HG02885 (cell line): ENCODE measurements around the gene PCSK6.

Source experiments
- ATAC-seq: cut with Tn5 transposase; IDR thresholded peaks from one replicate; pipeline ENCODE4 v1.9.1; 2021; ENCODE audit warnings: mild to moderate bottlenecking; ENCODE audit not compliant: unreplicated experiment, poor library complexity

Gene PCSK6

GRCh38 chr15:101523560-101523940, 34.0 kb upstream of the PCSK6 start:
- no peak for ATAC-seq

GRCh38 chr15:101522621-101523559, 33.4 kb upstream of the PCSK6 start:
- ATAC-seq, result no peak

GRCh38 chr15:101522091-101522490, 32.6 kb upstream of the PCSK6 start:
- ATAC-seq, result no peak

DNA sequence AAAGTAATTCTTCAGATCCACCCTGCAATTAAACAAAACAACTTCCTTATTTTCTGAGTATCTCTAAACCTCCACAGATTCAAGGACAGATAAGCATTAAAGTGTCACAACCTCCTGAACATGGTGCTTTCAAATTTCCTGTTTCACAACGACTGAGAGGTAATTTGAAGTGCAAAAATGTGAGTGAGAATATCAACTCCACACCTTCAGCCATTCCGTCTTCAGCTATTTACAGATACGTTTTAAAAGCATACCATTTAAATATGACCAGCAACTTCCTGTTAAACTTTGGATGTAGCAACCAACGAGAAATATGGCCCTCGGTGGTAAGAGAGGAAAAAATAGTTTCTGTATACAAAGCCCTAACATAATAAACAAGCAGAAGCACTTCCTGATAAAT, 32.1 kb upstream of the PCSK6 start:
- no peak for ATAC-seq

GRCh38 chr15:101521069-101521468, 31.6 kb upstream of the PCSK6 start:
- no peak for ATAC-seq

DNA sequence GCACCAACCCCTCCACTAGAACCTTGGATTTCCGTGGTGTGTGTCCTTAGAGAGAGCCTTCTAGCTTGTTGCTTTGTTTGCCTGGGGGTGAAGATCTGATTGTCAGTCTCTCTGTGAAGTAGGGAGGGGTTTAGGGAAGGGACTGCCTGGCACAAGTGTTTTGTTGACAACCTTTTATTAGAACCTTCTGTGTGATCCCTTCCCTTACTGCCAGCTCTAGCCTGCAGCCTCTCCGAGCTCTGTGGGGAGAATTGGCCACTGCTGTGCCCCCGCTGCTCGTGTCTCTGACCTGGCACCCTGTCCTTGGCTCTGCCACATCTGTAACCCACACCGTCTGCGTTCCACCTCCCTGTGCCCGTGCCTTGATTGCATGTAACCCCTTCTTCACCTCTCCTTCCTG, 30.9 kb upstream of the PCSK6 start:
- ATAC-seq, result no peak

GRCh38 chr15:101517504-101517903, 28.0 kb upstream of the PCSK6 start:
- ATAC-seq, result no peak

GRCh38 chr15:101514318-101514717, 24.8 kb upstream of the PCSK6 start:
- ATAC-seq, result no peak

GRCh38 chr15:101511717-101512116, 22.2 kb upstream of the PCSK6 start:
- ATAC-seq, result no peak

DNA sequence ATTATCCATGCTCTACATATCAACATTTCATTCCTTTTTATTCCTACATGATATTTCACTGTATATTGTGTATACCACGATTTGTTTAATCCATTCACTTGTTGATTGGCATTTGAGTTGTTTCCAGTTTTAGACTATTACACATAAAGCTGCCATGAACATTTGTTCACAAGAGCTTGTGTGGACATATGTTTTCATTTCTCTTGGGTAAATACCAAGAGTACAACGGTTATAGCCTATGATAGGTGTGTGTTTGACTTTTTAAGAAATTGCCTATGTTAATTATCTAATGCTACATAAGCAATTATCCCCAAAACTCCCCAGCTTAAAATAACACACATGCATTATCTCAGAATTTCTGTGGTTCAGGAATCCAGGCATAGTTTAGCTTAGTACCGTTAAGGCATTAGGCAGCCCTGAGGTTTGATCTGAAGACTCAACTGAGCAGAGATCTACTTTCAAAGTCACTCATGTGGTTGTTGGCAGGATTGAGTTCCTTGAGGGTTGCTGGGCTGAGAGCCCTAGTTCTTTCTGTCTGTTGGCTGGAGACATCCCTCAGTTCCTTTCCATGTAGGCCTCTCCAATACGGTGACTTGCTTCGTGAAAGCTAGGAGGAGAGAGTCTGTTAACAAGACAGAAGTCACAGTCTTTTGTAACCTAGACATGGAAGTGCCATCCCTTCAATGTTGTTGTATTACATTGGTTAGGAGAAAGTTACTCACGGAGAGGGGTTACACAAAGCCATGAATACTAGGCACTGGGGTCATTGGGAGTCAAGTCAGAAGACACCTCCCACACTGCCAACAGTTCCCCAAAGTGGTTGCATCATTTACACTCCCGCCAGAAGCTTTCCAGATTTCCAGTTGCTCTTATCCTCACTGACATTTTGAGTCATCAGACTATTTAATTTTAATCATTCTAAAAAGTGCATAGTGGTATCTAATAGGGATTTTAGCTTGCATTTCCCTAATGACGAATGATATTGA, 21.0 kb upstream of the PCSK6 start:
- ATAC-seq, result no peak

DNA sequence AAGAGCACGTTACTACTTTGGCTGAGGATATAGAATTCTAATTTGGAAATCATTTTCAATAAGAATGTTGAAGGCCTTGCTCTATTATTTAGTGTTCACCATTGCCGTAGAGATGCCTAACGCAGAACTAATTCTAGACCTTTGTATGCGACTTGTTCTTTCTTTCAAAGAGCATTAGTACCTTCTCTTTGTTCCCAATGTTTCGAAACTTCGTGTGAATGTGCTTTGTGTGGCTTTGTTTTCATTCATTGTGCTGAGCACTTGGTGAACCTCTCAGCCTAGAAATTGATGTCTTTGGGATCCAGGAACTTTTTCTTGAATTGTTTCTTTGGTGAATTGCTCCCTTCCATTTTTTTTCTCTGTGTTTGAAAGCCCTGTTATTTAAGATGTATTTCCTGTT, 19.8 kb upstream of the PCSK6 start:
- ATAC-seq, result no peak

DNA sequence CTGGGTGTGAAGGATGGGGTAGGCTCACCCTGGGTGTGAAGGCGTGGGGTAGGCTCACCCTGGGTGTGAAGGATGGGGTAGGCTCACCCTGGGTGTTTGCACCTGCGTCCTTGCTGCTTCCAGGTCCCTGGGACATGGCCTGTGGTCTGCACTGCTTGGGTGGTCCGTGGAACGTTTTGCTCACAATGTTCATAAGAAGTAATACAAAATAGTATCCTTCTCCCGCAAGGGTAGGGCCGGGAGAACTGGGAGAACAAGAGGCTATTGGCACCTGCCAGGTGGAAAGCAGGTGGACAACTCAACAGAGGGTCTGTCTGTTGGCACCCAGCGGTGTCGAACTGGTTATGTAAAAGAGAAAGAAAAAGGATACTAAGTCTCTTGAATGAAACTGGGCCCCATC, 17.0 kb upstream of the PCSK6 start:
- no peak for ATAC-seq

GRCh38 chr15:101505610-101506337, 16.3 kb upstream of the PCSK6 start:
- ATAC-seq, result no peak

DNA sequence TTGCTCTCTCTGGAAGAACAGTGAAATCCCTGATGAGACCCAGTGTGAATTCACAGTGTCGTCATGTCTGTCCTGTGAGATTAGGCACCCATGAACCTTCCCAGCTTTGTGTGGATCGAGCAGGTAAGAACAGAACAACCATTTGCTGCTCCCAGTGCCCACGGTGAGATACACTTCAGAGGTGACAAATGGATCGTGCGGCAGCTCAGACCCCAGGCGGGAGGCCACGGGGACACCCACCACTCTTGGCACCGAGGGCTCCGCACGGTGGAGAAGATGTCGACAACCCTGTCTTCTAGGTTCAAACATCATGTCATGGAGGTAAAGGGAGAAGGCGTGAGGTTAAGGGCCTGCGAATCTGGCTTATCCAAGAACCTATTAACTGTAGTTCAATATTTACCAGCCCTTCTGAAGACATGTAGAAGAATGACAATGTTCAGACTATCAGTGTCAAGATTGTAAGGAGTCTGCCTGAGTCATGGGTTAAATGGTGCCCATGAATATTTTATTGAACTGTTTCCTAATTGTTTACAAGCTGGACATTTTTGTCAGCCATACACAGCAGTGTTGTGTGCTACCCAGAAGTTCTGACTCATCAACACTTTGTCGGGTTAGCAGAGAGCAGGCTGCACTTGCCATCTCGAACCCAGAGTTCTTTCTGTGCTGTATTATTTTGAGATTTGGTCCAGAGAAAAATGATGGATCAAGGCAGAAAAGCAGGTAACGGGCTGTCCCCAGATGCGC, 15.5 kb upstream of the PCSK6 start:
- no peak for ATAC-seq

DNA sequence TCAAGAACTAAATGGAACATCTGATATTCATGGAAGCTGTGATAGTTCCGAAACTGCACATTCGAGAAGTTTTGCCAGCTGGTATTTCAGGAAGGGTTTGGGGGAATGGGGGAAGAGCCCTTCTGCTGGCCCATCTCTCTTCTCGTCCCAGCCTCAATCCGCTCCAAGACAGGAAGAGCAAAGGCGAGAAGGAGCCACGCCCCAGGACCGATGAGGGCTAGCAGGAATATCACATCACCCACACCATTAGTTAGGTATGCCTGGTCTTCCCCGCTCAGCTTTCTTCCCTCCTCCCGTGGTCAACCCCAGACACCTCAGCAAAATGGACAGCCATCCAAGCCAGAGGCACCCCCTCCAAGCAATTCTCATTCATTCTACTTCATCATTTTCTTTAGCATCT, 14.9 kb upstream of the PCSK6 start:
- no peak for ATAC-seq

DNA sequence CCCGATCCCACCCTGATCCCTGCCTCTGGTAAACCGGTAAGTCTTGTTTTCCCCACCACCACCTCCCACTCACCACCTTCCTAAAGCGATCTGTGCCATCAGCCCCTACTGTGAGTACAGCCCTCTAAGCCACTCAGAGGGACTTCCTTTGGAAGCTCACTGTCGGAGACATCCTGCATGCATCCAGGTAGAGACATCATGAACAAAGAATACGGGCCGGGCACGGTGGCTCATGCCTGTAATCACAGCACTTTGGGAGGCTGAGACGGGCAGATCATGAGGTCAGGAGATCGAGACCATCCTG, 13.7 kb upstream of the PCSK6 start:
- ATAC-seq, result no peak

DNA sequence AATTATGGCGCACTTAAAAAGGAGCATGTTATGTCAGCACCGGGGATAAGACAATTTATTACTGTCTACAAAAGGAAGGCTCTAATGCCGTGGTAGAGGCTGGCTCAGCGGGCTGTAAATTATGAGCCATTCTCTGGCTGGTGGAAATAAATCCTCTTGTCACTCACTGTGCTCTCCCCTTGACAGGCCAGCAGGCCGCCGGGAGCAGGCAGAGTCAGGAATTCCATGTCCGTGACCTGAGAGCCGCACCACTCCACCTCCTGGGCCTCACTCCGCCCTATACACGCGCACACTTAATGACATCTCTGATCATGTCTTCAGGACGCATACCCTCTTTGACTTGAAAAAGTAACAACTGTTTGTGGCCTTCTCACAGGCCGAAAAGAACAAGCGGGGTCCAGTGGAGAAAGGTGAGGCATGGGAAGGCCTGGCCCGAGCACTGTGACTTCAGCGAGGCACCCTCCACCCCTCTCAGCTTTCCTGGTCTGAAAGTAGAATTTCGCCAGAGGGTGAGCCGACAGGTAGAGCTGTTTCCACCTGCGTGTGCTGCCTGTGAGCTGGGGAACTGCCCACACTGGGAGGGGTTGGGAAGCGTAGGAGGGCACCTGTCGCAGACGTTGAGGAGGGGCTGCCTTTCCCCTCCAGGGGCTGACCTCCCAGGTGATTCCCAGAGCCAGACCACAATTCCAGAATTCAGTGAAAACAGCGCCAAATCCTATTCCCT, 13.2 kb upstream of the PCSK6 start:
- no peak for ATAC-seq

GRCh38 chr15:101501703-101502373, 12.3 kb upstream of the PCSK6 start:
- ATAC-seq, result peak; percentile 74
